ENCODE data around the gene KLF11.

DNA sequence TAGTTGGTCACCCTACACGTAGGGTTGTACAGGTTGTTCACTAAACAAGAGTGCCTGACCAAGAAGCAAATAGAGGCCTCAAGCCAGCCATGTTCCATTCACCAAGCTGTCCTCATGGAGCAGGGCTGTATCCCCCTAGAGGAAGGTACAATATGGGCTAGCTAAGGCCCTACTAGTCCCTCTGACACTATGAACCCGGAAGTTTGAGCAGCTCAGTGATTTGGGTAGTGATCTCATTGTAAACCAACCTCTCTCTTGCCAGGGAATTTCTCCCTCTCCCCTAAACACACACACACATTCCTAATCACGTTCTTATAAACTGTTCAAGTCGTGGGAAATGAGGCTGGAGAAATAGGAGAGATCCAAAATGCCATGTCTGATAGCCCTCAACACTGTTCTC lies 43.6 kb downstream of the KLF11 start:
- no peak for TF ChIP-seq RAD21 (conservative IDR thresholded peaks at IDR 0.05)
- TF ChIP-seq, protein P1, sequence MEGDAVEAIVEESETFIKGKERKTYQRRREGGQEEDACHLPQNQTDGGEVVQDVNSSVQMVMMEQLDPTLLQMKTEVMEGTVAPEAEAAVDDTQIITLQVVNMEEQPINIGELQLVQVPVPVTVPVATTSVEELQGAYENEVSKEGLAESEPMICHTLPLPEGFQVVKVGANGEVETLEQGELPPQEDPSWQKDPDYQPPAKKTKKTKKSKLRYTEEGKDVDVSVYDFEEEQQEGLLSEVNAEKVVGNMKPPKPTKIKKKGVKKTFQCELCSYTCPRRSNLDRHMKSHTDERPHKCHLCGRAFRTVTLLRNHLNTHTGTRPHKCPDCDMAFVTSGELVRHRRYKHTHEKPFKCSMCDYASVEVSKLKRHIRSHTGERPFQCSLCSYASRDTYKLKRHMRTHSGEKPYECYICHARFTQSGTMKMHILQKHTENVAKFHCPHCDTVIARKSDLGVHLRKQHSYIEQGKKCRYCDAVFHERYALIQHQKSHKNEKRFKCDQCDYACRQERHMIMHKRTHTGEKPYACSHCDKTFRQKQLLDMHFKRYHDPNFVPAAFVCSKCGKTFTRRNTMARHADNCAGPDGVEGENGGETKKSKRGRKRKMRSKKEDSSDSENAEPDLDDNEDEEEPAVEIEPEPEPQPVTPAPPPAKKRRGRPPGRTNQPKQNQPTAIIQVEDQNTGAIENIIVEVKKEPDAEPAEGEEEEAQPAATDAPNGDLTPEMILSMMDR (IDR thresholded peaks at IDR 0.05; ENCODE audit: poor library complexity, severe bottlenecking) = no peak
- TF ChIP-seq MXI1 (conservative IDR thresholded peaks at IDR 0.05; ENCODE audit: poor library complexity, severe bottlenecking) = no peak
- TF ChIP-seq EP300 (conservative IDR thresholded peaks at IDR 0.05; ENCODE audit: poor library complexity, severe bottlenecking) = no peak
- TF ChIP-seq SMC3 (conservative IDR thresholded peaks at IDR 0.05; ENCODE audit: poor library complexity) = no peak
- TF ChIP-seq POLR2AphosphoS5 (IDR thresholded peaks at IDR 0.05) = no peak
